ENCODE measurements around the gene ZNF616.
"Not testable (repeated sequence)": the region's sequence is repeated elsewhere in the genome, so short reads cannot be mapped to it uniquely, and the experiment has no call there.

Gene ZNF616

DNA sequence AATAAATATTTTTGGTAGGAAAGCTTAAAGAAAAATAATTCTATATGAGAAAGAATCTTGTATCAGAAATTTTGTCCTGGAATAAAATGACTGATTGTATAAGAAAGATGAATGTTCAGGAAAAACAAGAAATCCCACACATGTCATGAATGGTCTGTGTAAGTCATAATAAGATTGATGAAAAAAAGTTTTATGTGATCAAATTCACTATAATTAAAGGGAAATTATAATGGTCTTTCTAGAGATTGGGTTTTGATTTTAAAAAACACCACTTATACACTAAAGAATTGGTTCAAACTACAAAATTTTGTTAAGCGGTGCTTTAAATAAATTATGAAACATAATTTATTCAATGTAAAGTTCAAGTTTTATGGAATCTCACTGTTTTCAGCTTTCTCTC is 37.0 kb downstream of the ZNF616 start:
- no peak for DNase-seq

DNA sequence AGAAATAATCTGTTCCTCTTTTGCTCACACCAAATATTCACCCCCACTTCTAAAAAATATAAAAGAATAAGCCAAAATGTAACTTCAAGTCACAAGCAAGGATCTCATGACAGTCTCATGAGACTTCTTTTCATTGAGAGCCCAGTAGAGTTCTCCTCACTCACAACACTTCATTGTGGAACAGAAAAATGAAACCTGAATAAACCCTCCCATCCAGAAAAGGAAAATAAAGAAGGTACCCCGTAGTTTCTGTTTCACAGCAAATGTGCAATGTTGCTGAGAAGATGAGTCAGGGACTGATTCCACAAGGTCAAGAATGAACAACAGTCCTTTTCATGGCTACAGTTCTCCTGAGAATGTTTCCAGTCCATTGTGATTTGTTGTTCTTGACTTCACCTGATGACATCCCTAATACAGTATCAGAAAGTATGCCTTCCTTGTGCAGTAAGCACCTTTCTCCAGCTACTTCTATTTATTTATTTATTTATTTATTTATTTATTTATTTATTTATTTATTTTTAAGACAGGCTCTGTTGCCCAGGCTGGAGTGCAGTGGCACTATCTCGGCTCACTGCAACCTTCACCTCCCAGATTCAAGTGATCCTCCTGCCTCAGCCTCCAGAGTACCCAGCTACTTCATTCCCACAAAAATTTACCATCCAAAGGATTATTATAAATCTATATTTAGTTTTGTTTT is 37.7 kb downstream of the ZNF616 start:
- DNase-seq: no peak

DNA sequence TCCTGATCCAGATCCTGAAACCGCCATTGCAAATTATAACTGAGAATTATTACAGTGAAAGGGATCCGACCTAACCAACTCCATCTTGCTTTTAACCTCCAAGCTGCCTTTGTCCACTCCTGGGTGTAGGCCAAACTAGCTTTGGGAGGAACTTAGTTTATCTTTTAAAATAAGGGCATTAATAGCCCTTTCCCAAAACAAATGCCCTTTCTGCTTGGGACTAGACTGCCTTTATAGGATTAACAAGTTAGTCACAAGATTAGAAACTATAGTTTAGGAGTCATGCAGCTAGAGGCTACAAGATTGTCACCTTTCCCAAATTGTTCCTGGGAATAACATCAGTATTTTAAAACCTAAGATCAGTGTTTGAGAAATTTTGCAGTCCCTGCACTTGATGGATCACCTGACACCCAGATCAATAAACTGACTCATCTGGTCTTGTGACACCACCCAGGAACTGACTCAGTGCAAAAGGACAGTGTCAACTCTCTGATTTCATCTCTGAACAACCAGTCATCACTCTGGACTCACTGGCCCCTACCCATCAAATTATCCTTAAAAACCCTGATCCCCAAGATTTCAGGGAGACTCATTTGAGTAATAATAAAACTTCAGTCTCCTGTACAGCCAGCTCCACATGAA is 40.1 kb downstream of the ZNF616 start:
- no peak for DNase-seq

DNA sequence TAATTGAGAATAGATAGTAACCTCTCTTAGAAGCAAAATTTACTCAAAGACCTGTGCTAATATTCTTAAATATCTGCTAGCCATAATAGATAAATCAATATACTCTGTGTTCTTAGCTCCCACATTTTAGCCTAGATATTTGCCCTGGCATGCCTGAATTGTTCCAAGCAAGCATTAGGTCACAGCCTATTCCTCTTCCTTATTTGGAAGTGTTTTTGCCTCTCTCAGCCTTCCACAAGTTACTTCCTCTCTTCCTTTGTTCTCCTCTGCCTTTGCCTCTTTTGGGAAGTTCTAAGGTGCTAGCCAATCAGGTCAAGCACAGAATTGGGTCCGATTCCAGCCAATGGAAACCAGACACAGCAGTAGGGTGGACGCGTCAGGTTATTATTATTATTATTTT is 43.3 kb downstream of the ZNF616 start:
- not testable (repeated sequence) for DNase-seq

DNA sequence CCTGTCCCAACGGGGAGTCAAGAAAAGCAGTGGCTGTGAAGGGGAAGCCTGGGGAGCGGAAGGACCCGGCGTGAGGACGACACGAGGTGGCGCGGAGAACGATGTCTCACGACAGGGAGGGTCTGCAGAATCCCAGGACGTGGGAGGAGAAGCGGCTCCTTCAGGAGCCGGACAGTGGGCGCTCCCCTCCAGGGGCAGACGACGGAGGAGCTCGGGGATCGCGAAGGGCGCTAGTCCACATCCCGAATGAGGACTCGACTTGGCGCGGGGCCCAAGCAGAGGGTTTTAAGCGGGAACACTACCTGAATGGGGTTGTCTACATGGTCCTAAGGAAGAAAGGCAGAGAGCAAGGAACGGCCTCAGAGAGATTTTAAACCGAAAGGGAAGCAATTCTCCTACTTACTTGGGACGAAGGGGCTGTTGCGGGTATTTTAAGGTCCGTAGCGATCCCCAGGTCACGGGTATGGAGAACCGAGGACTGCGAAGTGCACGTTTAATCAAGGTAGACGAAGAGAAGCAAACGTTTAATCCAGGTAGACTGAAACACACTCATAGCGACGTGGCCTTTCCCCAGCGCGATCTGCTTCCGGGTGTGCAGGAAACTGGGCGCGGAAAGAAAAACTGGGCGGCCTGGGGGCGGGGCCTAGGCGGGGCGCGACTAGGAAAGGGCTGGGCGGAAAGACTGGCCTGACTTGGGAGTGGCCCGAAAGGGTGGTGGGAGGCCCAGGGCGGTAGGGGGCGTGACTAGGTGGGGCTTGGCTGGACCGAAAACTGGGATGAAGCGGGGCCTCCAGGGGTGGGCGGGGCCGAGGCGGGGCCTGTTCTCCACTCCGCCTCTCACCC is 44.3 kb downstream of the ZNF616 start, which contains the start of gene ZNF841:
TSS of gene ZNF841 (minus strand) at position 594 of the 843 bp plus-strand sequence. CDS start 10,964 bp downstream, outside the sequence.
- peak; percentile 87 to 88 for DNase-seq

DNA sequence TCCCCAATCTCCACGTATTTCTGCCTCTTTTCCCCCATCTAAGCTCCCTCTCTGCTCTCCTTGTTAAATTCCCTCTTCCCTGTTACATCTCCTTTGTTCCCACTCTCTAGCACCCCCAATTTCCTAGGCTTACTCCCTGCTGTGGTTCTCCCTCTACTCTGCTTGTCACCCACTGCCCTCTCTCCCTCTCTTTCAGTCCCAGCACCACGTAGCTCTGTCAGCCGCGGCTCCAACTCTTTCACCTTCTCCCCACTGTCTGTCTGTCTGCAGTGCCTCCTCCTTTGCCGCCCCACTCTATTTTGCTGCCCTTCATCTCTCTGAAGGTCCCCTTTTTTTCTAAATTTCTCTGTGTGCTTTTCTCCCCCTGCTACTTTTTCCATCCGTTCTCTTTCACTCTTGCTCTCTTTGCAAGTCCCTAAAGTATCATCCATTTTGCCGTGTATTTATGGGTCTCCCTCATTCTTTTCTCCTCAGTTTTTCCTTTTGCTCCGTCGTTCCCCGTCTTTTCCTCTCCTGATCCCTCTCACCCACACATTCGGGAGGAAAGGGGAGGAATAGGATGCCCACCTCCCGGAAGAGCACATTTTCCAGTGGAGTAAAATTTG is 45.1 kb downstream of the ZNF616 start:
- DNase-seq: no peak

DNA sequence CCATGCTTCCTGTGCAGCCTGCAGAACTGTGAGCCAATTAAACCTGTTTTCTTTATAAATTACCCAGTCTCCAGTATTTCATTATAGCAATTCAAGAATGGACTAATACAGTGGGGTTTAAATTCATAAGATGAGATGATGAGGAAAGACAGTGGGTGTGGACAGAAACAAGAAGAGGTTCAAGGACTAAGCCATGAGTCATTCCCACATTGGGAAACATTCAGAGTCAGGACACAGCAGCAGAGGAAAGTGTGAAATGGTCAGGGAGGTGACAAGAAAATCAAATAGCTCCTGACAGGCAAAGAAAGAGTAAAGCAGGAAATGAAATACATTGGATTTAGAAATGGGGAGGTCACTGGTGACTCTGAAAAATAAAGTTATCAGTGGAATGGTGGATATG is 53.3 kb downstream of the ZNF616 start:
- DNase-seq: no peak

DNA sequence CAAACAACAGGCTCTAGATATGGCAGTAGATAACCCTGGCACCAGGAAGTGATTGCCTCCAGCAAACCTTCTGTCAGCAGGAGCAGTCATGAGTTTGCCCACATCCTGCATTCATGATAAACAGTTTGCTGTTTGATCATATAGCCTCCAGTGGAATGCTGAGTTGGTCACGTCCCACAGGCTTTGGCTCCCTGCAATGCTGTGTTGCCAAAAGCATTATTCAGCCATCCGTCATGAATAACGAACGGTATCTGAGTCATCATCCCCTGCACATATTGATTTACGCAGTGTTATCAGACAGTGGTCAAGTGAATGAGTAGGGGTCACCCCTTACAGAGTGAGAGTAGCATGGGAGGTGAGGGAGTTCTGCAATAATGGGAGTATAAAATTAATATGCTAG is 69.2 kb downstream of the ZNF616 start:
- DNase-seq: no peak

DNA sequence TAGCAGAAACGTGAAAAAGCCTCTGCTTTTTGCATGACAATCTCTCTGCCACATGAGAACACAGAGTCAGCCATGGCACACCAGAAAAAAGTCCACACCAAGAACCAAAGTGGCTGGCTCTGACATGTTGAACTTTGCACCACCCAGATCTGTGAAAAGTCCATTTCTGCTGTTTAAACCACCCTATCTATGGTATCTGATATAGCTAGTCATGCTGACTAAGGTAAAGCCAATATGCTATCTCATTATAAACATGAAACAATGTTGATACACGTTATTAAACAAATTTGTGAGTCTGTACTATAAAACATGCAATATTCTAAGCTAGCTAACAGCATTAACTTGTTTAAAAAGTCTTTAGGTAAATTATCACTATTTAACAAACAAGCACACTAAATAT is 70.1 kb downstream of the ZNF616 start:
- DNase-seq: no peak

DNA sequence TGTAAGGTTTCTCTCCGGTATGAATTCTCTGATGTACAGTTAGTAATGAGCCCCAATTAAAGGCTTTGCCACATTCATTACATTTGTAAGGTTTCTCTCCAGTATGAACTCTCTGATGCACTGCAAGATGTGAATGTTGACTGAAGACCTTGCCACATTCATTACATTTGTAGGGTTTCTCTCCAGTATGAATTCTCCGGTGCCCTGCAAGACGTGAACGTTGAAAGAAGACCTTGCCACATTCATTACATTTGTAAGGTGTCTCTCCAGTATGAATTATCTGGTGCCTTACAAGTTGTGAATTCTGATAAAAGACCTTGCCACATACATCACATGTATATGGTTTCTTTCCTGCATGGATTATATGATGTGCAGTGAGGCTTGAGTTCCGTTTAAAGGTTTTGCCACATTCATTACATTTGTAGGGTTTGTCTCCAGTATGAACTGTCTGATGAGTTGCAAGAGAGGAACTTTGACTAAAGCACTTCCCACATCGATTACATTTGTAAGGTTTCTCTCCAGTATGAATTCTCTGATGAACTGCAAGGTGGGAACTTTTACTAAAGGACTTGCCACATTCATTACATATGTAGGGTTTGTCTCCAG is 73.4 kb downstream of the ZNF616 start:
- DNase-seq: no peak

DNA sequence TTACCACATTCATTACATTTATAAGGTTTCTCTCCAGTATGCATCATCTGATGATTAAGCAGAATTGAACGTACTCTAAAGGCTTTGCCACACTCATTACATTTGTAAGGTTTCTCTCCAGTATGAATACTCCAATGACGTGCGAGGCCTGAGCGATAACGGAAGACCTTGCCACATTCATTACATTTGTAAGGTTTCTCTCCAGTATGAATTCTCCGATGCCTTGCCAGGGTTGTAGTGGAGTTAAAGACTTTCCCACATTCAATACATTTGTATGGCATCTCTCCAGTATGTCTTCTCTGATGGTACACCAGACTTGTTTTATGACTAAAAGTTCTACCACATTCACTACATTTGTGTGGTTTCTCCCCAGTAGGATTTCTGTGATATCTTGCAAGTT is 74.3 kb downstream of the ZNF616 start:
- DNase-seq: no peak
